HEK293 (cell line): ENCODE measurements around the gene PLSCR3.
A peak's percentile ranks its signal among the peaks of the same experiment; 100 is the strongest.

Experiments used
- FEZF1 ChIP-seq: fragments of 450-650 bp; formaldehyde crosslinking; IDR thresholded peaks from 2 replicates; pipeline ENCODE4 v1.5.1; 2016; ENCODE audit warnings: missing biosample characterization, missing genetic modification characterization
- GLI2 ChIP-seq: fragments of 450-650 bp; formaldehyde crosslinking; IDR thresholded peaks from 2 replicates; pipeline ENCODE4; 2017; ENCODE audit warnings: missing biosample characterization, missing genetic modification characterization, low read depth, borderline replicate concordance
- GLIS1 ChIP-seq: fragments of 450-650 bp; formaldehyde crosslinking; IDR thresholded peaks from 2 replicates; pipeline ENCODE4 v1.5.1; 2016; ENCODE audit warnings: missing biosample characterization, missing genetic modification characterization
- SCRT1 ChIP-seq: fragments of 450-650 bp; formaldehyde crosslinking; IDR thresholded peaks from 2 replicates; pipeline ENCODE4 v1.5.1; 2016; ENCODE audit warnings: missing biosample characterization, missing genetic modification characterization, borderline replicate concordance
- YY1 ChIP-seq: fragments of 450-650 bp; formaldehyde crosslinking; IDR thresholded peaks from 2 replicates; pipeline ENCODE4 v1.5.1; 2018; ENCODE audit warnings: missing biosample characterization, missing genetic modification characterization
- ZBTB1 ChIP-seq: fragments of 450-650 bp; formaldehyde crosslinking; IDR thresholded peaks from 2 replicates; pipeline ENCODE4 v1.5.1; 2016; ENCODE audit warnings: missing biosample characterization, missing genetic modification characterization
- ZBTB17 ChIP-seq: fragments of 450-650 bp; formaldehyde crosslinking; IDR thresholded peaks from 2 replicates; pipeline ENCODE4 v1.5.1; 2016; ENCODE audit warnings: missing biosample characterization, missing genetic modification characterization
- ZBTB48 ChIP-seq: fragments of 450-650 bp; formaldehyde crosslinking; IDR thresholded peaks from 2 replicates; pipeline ENCODE4 v1.5.1; 2016; ENCODE audit warnings: missing biosample characterization, missing genetic modification characterization
- ZNF169 ChIP-seq: fragments of 450-650 bp; formaldehyde crosslinking; IDR thresholded peaks from 2 replicates; pipeline ENCODE4 v1.5.1; 2016; ENCODE audit warnings: missing biosample characterization, missing genetic modification characterization
- ZNF248 ChIP-seq: fragments of 450-650 bp; formaldehyde crosslinking; IDR thresholded peaks from 2 replicates; pipeline ENCODE4 v1.5.1; 2017; ENCODE audit warnings: missing biosample characterization, missing genetic modification characterization
- ZNF302 ChIP-seq: fragments of 450-650 bp; formaldehyde crosslinking; IDR thresholded peaks from 2 replicates; pipeline ENCODE4 v1.5.1; 2016; ENCODE audit warnings: missing biosample characterization, missing genetic modification characterization, low read depth
- ZNF335 ChIP-seq: fragments of 450-650 bp; formaldehyde crosslinking; conservative IDR thresholded peaks from 2 replicates; pipeline ENCODE4 v1.5.1; 2016; ENCODE audit warnings: missing biosample characterization, missing genetic modification characterization
- ZNF423 ChIP-seq: fragments of 450-650 bp; formaldehyde crosslinking; IDR thresholded peaks from 2 replicates; pipeline ENCODE4 v1.5.1; 2016; ENCODE audit warnings: missing biosample characterization, missing genetic modification characterization
- ZNF473 ChIP-seq: fragments of 450-650 bp; formaldehyde crosslinking; IDR thresholded peaks from 2 replicates; pipeline ENCODE4 v1.5.1; 2017; ENCODE audit warnings: missing biosample characterization, missing genetic modification characterization
- ZNF514 ChIP-seq: fragments of 450-650 bp; formaldehyde crosslinking; IDR thresholded peaks from 2 replicates; pipeline ENCODE4 v1.5.1; 2016; ENCODE audit warnings: missing biosample characterization, missing genetic modification characterization
- ZNF560 ChIP-seq: fragments of 450-650 bp; formaldehyde crosslinking; IDR thresholded peaks from 2 replicates; pipeline ENCODE4 v1.5.1; 2017; ENCODE audit warnings: missing biosample characterization, missing genetic modification characterization, borderline replicate concordance
- ZNF600 ChIP-seq: fragments of 450-650 bp; formaldehyde crosslinking; IDR thresholded peaks from 2 replicates; pipeline ENCODE4 v1.5.1; 2016; ENCODE audit warnings: missing biosample characterization, missing genetic modification characterization
- ZNF626 ChIP-seq: fragments of 450-650 bp; sonication (Bioruptor Pico); formaldehyde crosslinking; IDR thresholded peaks from 2 replicates; pipeline ENCODE4 v1.5.1; 2018; ENCODE audit warnings: missing biosample characterization, missing genetic modification characterization, inconsistent platforms
- ZNF707 ChIP-seq: fragments of 450-650 bp; formaldehyde crosslinking; IDR thresholded peaks from 2 replicates; pipeline ENCODE4 v1.5.1; 2016; ENCODE audit warnings: missing biosample characterization, missing genetic modification characterization
- ZNF768 ChIP-seq: fragments of 450-650 bp; formaldehyde crosslinking; IDR thresholded peaks from 2 replicates; pipeline ENCODE4 v1.5.1; 2018; ENCODE audit warnings: missing biosample characterization, mild to moderate bottlenecking, missing genetic modification characterization
- ZNF843 ChIP-seq: fragments of 450-650 bp; formaldehyde crosslinking; IDR thresholded peaks from 2 replicates; pipeline ENCODE4 v1.5.1; 2016; ENCODE audit warnings: missing biosample characterization, missing genetic modification characterization
- TF ChIP-seq, protein P1 (sequence below): fragments of 450-650 bp; IDR thresholded peaks from 2 replicates; pipeline ENCODE4 v1.5.1; 2018; ENCODE audit warnings: missing biosample characterization, missing genetic modification characterization
- TF ChIP-seq, protein P2 (sequence below): fragments of 450-650 bp; formaldehyde crosslinking; conservative IDR thresholded peaks from 2 replicates; pipeline ENCODE4 v1.5.1; 2016; ENCODE audit warnings: low read depth, missing biosample characterization, missing genetic modification characterization
- TF ChIP-seq, protein P3 (sequence below): fragments of 450-650 bp; formaldehyde crosslinking; IDR thresholded peaks from 2 replicates; pipeline ENCODE4 v1.5.1; 2016; ENCODE audit warnings: missing biosample characterization, missing genetic modification characterization
- TF ChIP-seq, protein P4 (sequence below): fragments of 450-650 bp; formaldehyde crosslinking; IDR thresholded peaks from 2 replicates; pipeline ENCODE4 v1.5.1; 2016; ENCODE audit warnings: missing biosample characterization, missing genetic modification characterization
- TF ChIP-seq, protein P5 (sequence below): fragments of 450-650 bp; formaldehyde crosslinking; IDR thresholded peaks from 2 replicates; pipeline ENCODE4 v1.5.1; 2016; ENCODE audit warnings: missing biosample characterization, missing genetic modification characterization
- TF ChIP-seq, protein P6 (sequence below): fragments of 450-650 bp; formaldehyde crosslinking; IDR thresholded peaks from 2 replicates; pipeline ENCODE4 v1.5.1; 2016; ENCODE audit warnings: missing biosample characterization, missing genetic modification characterization

The PLSCR3 gene

DNA sequence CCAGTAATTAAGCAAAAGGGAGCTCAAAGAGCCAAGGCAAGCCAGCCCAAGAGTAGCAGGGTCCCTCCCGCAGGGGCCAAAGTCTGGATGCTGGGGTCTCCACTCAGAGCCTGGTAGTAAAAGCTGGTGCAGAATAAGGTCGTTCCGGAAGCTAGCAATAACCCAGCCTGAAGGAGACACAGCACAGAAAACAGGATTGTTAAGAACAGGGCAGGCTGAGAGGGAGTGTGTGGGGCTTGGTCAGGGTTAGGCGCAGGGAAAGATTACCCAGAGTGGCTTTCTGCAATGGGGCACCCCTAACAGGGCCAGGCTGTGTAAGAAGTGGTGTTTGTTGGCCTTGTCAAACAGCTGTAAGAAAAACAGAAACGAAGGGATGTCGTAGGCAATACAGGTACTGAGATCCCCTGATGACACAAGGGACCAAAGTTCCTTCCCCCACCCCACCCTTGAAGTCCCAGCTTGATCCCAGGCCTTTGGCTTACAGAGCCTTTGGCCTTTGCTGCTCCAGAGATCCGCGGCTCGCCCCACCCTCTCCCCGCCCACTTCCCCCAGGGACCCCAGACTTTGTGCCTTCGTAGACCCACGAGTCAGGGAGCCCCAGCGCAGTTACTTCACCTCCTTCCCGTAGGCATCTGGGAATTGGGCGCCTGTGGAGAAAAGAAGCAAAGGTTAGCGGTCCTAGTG lies 8.9 kb upstream of the PLSCR3 start (continued):
- TF ChIP-seq, protein P1, sequence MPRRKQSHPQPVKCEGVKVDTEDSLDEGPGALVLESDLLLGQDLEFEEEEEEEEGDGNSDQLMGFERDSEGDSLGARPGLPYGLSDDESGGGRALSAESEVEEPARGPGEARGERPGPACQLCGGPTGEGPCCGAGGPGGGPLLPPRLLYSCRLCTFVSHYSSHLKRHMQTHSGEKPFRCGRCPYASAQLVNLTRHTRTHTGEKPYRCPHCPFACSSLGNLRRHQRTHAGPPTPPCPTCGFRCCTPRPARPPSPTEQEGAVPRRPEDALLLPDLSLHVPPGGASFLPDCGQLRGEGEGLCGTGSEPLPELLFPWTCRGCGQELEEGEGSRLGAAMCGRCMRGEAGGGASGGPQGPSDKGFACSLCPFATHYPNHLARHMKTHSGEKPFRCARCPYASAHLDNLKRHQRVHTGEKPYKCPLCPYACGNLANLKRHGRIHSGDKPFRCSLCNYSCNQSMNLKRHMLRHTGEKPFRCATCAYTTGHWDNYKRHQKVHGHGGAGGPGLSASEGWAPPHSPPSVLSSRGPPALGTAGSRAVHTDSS (tag by site-specific recombination) = no peak
- TF ChIP-seq ZNF843 = no peak
- TF ChIP-seq, protein P2, sequence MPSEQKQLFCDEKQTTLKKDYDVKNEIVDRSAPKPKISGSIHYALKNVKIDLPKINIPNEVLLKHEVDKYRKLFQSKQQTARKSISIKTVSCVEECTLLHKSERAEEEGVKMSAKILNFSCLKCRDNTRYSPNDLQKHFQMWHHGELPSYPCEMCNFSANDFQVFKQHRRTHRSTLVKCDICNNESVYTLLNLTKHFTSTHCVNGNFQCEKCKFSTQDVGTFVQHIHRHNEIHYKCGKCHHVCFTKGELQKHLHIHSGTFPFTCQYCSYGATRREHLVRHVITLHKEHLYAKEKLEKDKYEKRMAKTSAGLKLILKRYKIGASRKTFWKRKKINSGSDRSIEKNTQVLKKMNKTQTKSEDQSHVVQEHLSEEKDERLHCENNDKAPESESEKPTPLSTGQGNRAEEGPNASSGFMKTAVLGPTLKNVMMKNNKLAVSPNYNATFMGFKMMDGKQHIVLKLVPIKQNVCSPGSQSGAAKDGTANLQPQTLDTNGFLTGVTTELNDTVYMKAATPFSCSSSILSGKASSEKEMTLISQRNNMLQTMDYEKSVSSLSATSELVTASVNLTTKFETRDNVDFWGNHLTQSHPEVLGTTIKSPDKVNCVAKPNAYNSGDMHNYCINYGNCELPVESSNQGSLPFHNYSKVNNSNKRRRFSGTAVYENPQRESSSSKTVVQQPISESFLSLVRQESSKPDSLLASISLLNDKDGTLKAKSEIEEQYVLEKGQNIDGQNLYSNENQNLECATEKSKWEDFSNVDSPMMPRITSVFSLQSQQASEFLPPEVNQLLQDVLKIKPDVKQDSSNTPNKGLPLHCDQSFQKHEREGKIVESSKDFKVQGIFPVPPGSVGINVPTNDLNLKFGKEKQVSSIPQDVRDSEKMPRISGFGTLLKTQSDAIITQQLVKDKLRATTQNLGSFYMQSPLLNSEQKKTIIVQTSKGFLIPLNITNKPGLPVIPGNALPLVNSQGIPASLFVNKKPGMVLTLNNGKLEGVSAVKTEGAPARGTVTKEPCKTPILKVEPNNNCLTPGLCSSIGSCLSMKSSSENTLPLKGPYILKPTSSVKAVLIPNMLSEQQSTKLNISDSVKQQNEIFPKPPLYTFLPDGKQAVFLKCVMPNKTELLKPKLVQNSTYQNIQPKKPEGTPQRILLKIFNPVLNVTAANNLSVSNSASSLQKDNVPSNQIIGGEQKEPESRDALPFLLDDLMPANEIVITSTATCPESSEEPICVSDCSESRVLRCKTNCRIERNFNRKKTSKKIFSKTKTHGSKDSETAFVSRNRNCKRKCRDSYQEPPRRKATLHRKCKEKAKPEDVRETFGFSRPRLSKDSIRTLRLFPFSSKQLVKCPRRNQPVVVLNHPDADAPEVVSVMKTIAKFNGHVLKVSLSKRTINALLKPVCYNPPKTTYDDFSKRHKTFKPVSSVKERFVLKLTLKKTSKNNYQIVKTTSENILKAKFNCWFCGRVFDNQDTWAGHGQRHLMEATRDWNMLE (tag by site-specific recombination) = no peak
- TF ChIP-seq, protein P3, sequence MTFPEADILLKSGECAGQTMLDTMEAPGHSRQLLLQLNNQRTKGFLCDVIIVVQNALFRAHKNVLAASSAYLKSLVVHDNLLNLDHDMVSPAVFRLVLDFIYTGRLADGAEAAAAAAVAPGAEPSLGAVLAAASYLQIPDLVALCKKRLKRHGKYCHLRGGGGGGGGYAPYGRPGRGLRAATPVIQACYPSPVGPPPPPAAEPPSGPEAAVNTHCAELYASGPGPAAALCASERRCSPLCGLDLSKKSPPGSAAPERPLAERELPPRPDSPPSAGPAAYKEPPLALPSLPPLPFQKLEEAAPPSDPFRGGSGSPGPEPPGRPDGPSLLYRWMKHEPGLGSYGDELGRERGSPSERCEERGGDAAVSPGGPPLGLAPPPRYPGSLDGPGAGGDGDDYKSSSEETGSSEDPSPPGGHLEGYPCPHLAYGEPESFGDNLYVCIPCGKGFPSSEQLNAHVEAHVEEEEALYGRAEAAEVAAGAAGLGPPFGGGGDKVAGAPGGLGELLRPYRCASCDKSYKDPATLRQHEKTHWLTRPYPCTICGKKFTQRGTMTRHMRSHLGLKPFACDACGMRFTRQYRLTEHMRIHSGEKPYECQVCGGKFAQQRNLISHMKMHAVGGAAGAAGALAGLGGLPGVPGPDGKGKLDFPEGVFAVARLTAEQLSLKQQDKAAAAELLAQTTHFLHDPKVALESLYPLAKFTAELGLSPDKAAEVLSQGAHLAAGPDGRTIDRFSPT (tag by site-specific recombination) = peak; percentile 63; the same call in 1 of the 2 replicates
- TF ChIP-seq ZBTB48 (tag by site-specific recombination) = 0 out of 2 replicates have a peak, but pooled peaks have one; percentile 62
- no peak for TF ChIP-seq ZBTB1 (tag by site-specific recombination)
- no peak for TF ChIP-seq ZNF473 (tag by site-specific recombination)
- no peak for TF ChIP-seq ZNF768 (tag by site-specific recombination)
- TF ChIP-seq, protein P4, sequence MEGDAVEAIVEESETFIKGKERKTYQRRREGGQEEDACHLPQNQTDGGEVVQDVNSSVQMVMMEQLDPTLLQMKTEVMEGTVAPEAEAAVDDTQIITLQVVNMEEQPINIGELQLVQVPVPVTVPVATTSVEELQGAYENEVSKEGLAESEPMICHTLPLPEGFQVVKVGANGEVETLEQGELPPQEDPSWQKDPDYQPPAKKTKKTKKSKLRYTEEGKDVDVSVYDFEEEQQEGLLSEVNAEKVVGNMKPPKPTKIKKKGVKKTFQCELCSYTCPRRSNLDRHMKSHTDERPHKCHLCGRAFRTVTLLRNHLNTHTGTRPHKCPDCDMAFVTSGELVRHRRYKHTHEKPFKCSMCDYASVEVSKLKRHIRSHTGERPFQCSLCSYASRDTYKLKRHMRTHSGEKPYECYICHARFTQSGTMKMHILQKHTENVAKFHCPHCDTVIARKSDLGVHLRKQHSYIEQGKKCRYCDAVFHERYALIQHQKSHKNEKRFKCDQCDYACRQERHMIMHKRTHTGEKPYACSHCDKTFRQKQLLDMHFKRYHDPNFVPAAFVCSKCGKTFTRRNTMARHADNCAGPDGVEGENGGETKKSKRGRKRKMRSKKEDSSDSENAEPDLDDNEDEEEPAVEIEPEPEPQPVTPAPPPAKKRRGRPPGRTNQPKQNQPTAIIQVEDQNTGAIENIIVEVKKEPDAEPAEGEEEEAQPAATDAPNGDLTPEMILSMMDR (tag by site-specific recombination) = no peak
- no peak for TF ChIP-seq ZNF169 (tag by site-specific recombination)
- no peak for TF ChIP-seq GLIS1 (tag by site-specific recombination)
- no peak for TF ChIP-seq ZNF423 (tag by site-specific recombination)
- peak; percentile 90 for TF ChIP-seq ZNF335 (tag by site-specific recombination)
- TF ChIP-seq, protein P5, sequence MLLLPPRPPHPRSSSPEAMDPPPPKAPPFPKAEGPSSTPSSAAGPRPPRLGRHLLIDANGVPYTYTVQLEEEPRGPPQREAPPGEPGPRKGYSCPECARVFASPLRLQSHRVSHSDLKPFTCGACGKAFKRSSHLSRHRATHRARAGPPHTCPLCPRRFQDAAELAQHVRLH = no peak
- no peak for TF ChIP-seq ZNF707 (tag by site-specific recombination)
- no peak for TF ChIP-seq ZNF302 (tag by site-specific recombination)
- TF ChIP-seq, protein P6, sequence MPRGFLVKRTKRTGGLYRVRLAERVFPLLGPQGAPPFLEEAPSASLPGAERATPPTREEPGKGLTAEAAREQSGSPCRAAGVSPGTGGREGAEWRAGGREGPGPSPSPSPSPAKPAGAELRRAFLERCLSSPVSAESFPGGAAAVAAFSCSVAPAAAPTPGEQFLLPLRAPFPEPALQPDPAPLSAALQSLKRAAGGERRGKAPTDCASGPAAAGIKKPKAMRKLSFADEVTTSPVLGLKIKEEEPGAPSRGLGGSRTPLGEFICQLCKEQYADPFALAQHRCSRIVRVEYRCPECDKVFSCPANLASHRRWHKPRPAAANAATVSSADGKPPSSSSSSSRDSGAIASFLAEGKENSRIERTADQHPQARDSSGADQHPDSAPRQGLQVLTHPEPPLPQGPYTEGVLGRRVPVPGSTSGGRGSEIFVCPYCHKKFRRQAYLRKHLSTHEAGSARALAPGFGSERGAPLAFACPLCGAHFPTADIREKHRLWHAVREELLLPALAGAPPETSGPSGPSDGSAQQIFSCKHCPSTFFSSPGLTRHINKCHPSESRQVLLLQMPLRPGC (tag by site-specific recombination) = no peak
- no peak for TF ChIP-seq ZNF248
- no peak for TF ChIP-seq ZNF514 (tag by site-specific recombination)
- TF ChIP-seq ZBTB17 (tag by site-specific recombination) = 0 out of 2 replicates have a peak, but pooled peaks have one; percentile 31
- TF ChIP-seq YY1 (tag by site-specific recombination) = no peak
- TF ChIP-seq ZNF626 (tag by site-specific recombination) = no peak
- no peak for TF ChIP-seq GLI2 (tag by site-specific recombination)
- TF ChIP-seq ZNF560 (tag by site-specific recombination) = no peak
- TF ChIP-seq SCRT1 (tag by site-specific recombination) = no peak
- TF ChIP-seq FEZF1 = no peak
- peak; percentile 80 for TF ChIP-seq ZNF600 (tag by site-specific recombination)
